ENCODE measurements around the gene RBMS1.
A peak's percentile ranks its signal among the peaks of the same experiment; 100 is the strongest.

RBMS1 gene

GRCh38 chr2:160407393-160408172, 86.0 kb downstream of the RBMS1 start:
- DNase-seq: peak; percentile 42 to 51

- peak; percentile 61 to 71 for DNase-seq
Observed at GRCh38 chr2:160406591-160407392, 86.8 kb downstream of the RBMS1 start.

GRCh38 chr2:160405077-160405867, 88.3 kb downstream of the RBMS1 start:
- no peak for DNase-seq

- no peak for DNase-seq
Observed at GRCh38 chr2:160402997-160403979, 90.3 kb downstream of the RBMS1 start.

DNA sequence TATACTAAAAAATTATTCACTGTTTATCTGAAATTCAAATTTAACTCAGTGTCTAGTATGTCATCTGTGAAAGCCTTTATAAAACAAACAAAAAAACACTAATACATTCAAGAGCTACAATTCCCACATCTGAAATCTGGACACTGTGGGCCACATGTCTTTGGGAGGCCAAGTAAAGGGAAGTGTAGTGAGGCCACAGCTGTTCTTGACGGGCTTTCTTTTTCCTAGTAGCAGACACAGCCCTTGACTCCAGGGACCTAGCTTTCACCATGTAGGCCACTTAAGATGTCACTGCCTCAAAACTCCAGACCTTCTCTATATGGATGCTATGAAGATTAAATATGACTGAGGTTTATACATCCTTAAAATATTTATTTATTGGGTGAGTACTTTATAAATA, 91.1 kb downstream of the RBMS1 start:
- DNase-seq: no peak

GRCh38 chr2:160401895-160402294, 91.7 kb downstream of the RBMS1 start:
- DNase-seq: no peak

DNA sequence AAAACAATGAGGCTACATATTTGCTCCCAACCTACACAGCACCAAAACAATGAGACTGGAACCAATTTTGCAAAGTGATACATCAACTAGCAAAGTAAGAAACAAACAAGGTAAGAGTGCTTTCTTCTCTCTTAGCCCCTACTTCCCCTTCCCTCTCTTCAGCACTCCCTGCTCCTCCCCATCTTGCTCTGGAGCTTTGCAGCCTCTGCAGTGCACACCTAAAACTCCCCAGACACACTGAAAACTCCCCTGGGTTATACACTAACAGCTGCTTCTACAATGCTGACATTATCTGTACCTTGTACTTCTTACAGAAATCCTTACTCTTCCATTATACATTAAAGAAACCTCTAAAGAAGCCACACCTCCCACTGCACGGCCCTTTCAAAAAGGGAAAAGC, 93.7 kb downstream of the RBMS1 start:
- no peak for DNase-seq

GRCh38 chr2:160397530-160397865, 96.1 kb downstream of the RBMS1 start:
- no peak for DNase-seq

DNA sequence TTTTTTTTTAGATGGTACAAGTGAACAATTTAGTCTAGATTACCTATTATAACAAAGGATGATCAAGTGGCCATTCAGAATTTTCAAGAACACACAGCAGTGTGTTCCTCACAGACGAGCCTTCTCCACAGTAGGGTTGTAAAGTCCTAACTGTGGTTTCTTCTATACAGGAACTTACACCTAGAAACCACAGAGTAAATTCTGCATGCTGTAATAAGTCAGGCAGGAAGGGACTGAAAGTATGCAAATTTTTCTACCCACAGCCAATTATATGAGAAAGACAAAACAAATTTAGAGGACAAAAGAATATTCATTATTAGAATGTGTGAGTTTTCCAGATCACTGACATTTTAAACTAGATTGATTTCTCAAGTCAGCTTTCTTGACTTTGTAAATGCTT, 99.5 kb downstream of the RBMS1 start:
- no peak for DNase-seq

- no peak for DNase-seq
Observed at GRCh38 chr2:160392201-160392600, 101.4 kb downstream of the RBMS1 start.

- DNase-seq: no peak
Observed at GRCh38 chr2:160390544-160391455, 102.8 kb downstream of the RBMS1 start.

DNA sequence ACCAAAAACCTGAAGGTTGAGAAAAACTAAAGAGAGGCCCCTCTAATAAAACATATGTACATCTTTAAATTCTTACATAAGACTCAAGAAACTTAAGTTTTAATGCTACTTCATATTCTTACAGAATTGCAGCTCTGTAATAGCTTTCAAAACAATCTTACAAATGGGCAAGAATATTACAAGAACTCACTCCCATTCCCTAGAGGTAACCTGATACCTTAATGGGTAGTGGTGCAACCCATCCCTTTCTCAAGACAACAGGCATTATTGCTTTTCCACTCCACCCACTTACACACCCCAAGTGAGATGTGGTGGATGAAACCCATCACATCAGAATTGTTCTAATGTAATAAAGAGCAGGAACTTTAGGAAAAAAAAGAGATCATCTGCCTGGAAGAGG, 103.7 kb downstream of the RBMS1 start:
- no peak for DNase-seq

GRCh38 chr2:160388464-160389263, 104.9 kb downstream of the RBMS1 start:
- DNase-seq: peak; percentile 45 to 52

GRCh38 chr2:160387558-160388262, 105.9 kb downstream of the RBMS1 start:
- no peak for DNase-seq

DNA sequence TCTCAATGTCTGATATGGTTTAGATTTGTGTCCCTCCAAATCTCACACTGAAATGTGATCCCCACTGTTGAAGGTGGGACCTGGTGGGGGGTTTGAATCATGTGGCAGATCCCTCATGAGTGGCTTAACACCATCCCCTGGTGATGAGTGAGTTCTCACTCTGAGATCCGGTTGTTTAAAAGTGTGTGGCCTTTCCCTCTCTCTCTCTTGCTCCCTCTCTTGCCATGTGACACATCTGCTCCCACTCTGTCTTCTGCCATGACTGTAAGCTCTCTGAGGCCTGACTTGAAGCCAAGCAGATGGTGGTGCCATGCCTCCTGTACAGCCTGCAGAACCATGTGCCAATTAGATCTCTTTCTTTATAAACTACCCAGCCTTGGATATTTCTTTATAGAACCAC, 108.8 kb downstream of the RBMS1 start:
- no peak for DNase-seq

DNA sequence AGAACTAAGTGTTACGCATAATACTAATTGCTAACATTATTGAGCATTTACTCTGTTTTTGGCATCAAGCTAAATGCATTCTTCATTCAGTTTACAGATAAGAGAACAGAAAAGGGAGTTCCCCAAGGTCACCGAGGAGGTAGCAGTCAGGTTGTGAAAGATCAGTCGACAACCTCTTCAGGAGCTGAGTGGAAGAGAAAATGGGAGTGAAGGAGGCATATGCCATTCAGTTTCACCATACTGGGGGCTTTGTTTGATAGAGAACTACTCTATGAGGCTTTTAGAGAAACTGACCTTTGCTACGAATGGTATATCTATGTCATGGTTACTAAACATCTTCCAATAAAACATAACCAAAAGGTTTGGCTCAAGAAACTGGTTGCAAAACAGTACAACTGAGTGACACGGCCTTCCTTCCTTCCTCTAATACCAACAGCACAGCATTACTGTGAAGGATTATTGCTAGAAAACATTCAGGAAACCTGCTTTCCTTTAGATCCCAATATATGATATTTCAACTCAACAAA, 112.1 kb downstream of the RBMS1 start:
- no peak for DNase-seq

DNA sequence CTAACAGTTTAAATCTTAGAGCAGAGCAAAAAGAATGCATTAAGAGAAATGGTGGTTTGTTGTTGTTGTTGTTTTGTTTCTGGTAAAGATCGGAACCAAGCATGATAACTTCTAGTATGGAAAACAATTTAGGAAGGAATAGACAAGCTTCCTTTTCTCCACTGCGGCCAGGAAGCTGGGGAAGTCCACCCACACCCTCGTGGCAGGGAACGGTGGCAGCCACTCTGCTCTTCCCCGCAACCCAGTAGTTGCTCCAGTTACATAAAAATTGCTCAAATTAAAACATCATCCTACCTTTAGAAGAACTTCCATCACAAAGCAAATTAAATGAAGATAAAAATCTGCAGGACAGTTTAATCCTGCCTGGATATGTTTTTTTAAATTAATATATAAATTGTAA, 113.0 kb downstream of the RBMS1 start:
- no peak for DNase-seq

DNA sequence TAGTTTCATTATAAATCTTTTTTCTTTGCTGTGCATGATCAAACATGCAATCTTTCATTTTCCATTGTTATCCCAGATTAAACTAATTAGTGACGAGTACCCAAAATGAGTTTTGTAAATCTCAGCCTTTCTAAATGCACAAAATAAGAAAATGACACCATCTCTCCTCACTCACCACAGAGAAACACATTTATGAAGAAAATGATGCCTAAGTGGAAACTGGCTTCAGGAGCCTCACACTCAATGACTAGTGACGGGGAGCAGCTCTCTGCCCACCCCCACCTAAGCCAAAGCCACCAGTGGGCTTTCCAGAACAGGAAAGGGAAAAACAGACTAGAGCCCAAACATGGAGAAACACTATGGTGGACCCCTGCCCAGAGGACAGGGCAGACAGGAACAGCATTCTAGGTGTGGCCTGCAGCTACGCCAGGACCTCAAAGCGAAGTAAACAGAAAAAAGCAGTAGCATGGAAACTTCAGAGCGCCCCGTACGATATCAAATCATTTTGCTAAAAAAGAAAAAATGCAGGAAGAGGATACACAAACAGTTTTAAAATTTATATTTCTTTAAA, 113.5 kb downstream of the RBMS1 start:
- no peak for DNase-seq

DNA sequence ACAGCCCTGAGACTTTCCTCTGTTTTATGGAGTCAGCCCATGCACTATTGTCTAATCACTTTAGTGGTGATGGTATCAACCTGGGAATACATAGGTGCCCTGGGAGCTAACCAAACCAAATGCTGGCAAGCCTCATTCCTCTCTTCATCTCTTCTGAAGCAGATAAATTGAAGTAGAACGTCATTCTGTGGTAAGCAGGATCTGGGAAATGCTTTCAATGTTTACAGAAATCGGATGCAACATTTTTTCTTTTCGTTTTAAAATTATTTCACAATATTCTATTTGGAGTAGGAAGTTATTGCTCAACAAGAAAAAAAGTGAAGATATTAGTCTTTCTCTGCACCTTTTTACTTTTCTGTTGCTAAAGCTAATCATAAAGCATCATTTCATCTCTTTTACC, 114.2 kb downstream of the RBMS1 start:
- no peak for DNase-seq
